HG02852 (cell line): Measurements from ENCODE around the gene MEF2C.
A peak's percentile ranks its signal among the peaks of the same experiment; 100 is the strongest.

Experiments used
- ATAC-seq: cut with Tn5 transposase; IDR thresholded peaks from one replicate; pipeline ENCODE4 v1.9.1; 2021; ENCODE audit warnings: mild to moderate bottlenecking, moderate library complexity; ENCODE audit not compliant: unreplicated experiment

Gene MEF2C

DNA sequence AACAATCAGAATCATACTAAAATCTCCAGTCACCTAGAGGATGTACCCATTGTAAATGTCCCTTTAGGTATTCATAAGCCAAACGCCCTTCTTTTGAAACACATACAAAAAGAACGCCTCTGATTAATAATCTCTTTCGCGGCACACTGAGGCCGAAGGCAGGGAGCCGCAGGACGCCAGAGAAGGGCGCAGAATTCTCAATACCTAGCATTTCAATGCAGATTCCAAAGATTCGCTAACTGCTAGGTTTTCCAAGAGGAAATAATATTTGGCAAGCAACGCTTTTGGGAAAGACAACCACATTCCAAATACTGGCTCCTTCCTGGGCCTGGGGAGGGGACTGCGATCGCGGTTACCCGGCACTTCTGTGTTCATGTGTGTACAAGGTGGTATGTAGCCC, 203.3 kb downstream of the MEF2C start:
- no peak for ATAC-seq

DNA sequence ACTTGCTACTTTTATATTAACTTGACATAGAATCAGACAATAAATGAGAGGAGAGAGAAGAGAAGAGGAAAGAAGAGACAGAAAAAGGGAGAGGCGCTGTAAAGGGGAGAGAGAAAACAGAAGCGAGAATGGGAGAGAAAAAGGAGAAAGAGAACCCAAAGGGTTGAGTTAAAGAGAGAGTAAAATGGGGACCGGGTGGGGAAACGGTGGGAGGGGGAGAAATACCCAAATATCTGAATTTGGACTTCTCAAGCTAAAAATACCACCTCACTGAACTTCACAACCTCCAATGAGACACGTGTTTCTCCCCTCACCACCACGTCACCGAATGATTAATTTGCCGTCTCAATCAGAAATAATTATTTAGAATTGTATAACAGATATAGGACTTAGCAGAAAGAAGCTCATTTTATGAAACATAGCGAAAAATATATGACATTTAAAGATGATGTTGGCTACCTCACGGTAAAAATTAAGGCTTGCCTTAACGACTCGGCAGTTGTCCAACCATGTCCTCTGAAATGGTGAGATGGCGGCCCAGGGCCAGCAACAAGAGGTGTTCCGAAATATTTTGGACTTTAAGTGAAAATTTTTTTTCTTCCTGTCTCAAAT, 204.1 kb downstream of the MEF2C start:
- ATAC-seq, result no peak

DNA sequence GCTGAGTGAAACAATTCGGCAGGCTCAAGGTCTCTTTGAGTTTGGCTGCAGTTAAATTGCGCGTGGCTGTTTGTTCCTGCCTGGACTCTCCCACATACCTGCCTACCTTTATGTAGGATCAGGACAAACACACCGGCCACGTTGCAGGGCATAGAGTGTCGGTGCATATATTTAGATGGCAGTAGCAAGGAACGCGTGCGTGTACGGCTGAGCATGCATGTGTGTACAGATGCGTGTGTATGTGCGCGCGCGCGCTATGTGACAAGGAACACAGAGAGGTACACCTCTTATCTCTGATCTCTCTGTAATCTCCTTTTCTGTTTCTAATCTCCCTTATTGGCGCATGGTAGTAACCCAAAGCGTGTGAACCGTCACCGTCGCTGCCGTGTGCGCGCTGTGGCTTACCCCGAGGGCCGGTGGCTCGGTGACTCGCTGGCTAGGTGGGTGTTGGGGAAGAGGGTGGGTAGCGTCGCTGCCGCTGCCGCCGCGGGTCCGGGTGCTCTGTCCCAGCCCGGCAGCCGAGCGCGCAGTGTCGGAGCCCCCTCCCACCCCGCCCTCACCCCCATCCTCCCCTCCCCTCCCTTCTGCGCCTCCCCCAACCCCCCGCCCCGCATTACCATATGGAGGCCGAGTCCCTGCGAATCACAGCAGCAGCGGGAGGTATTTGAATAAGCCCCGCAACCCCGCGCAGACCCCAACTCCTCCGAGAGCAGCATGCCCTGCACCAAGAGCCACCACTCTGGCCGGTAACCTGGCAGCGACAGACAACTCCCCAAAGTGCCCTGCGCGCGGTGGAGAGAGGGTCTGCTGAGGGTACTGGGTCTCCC, 204.8 kb downstream of the MEF2C start:
- ATAC-seq, result no peak

DNA sequence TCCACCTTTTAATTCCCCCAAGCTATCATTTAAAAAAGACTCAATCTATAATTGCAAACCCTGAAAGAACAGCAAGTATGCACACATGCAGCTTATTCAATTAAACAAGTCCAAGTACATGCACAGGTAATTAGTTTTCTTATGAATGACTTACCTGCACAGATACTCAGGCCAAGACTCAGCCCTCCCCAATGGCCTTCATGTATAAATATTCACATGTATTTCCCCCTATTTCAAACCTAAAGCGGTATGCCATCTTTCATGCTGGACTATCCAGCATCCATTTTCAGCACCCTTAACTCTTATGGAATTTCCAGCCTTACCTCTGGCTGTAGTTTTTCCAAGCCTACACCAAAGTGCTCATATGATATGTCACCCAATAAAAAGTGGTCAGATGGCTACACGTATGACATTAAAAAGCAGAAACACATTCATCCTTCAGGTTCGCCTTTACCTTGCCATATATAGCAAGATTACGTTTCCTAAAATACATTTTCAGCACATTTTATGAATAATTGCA, 205.5 kb downstream of the MEF2C start:
- ATAC-seq, result no peak

DNA sequence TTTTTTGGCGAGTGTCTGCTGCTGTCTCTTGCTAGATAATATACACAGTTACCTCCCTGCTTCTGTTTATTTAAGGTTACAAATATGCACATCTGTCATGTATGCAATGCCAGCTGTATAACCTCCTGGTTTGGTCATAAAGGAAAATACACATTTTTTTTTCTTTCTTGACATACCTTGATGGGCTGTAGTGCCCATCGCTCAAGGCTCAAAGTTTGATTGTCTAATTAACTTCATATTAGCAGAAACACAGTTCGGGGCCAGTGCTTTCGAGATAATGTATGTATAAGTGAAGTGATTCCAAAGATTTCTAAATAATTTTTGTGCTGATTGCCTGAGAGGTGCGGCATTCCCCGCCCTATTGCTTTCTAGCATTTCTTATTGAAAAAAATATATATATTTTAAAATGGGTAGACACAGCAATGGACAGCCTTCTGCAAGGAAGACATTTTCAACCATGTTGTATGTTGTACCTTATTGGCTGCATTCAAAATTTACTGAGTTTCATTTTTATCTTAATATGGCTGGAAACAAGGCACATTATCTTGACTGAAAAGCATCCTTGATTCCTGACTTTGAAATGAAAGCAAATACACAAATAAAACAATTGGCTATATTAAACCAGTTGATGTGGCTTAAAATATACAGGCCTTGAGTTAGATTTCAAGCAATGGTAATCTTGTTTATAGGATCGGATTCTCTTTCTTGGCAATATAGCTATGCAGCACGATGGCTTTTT, 206.2 kb downstream of the MEF2C start:
- ATAC-seq, result no peak

DNA sequence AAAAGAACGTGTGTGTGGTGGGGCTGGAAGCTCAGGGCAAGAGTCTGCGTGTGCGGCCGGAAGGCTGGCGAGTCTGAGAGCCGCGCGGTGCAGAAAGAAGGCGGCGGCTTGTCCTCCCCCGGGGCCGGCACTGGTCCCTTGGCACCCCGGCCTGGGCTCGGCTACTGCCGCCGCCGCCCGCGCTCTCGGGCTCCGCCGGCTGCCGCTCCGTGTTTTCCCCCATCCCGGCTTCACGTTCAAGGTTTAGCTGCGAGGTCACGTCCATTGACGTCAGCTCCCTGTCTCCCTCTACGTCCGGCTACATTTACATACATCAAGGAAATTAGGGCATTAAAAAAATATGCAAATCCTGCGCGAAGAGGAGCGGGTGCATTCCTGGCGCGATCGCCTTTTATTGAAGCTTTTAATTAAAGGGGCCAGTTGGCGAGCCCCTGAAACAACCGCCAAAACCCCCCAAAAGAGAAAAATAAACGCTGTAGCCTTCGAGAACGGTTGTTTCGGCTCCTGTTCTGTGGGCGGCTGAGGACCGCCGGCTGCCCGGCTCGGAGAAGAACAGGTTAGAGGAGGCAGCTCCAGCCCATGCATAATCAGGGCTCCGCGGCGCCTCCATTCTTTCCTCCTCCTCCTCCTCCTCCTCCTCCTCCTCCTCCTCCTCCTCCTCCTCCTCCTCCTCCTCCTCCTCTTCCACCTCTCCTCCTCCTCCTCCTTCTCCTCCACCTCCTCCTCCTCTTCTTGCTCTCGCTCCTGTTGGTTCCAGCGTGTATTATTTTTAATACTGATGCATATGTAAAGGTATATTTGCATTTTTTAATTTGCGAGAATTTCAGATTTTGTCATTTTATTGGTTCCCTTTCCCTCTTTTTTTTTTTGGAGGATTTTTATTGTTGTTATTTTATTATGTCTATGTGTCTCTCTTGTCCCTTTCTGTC, 207.0 kb downstream of the MEF2C start:
- peak; percentile 37 for ATAC-seq

DNA sequence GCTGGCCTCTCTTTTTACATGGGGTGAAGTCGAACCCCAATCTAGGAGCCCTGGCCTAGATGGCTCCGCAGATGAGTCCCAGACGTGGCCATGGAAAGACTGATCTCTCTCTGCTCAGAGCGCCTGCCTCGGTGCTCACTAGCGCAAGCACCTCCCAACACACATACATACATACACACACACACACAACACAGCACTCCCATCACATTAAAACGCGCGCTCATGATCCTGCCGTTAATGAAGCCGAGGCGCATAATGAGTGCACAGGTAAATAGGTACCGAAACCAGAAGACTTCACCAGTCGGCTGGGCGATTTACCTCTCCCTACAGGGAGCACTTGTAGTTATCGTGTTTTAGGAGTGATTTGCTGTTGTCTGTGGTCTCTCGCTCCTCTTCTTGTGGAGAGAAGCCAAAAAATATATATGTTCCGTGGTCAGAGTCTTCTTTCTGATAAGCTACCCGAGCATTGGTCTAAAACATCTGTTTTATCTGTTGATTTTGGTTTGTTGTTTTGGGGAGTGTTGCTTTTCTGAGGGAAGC, 207.7 kb downstream of the MEF2C start:
- ATAC-seq, result peak; percentile 23

DNA sequence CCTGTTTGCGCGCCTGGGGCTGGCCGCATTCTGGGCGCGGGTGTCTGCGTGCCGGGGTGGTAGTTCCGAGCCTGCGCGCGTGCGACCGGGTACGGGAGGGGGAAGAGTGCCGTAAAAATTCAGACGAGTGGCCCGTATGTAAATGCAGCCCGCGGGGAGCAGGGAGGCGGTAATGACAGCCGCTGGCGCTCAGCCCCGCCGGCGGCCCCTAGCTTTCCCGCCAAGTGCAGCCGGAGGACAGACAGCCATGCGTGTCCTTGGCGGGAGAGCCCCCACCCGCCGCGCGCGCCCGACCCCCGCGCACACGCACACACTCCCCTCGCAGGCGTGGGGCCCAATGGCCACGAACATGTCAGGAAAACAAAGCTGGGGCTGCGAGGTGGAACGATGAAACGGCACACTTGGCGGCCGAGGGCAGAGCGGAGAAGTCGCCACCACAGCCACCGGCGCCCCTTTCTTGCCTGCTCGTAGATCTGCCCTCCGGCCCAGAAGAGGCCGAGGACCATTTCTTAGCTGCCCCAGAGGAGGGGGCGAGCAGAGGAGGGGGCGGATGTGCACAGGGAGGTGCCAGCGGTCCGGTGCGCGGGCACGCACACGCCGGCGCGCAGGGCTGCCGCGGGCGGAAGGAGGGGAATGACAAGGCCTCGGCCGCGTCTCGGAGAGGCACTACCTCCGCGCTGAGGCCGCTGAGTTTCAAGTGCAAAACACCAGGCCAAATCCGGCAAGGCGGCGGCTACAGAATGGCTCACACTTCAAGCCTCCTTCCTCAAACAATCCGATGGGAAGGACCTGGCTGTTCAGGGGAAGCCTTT, 208.4 kb downstream of the MEF2C start:
- ATAC-seq, result peak; percentile 73

DNA sequence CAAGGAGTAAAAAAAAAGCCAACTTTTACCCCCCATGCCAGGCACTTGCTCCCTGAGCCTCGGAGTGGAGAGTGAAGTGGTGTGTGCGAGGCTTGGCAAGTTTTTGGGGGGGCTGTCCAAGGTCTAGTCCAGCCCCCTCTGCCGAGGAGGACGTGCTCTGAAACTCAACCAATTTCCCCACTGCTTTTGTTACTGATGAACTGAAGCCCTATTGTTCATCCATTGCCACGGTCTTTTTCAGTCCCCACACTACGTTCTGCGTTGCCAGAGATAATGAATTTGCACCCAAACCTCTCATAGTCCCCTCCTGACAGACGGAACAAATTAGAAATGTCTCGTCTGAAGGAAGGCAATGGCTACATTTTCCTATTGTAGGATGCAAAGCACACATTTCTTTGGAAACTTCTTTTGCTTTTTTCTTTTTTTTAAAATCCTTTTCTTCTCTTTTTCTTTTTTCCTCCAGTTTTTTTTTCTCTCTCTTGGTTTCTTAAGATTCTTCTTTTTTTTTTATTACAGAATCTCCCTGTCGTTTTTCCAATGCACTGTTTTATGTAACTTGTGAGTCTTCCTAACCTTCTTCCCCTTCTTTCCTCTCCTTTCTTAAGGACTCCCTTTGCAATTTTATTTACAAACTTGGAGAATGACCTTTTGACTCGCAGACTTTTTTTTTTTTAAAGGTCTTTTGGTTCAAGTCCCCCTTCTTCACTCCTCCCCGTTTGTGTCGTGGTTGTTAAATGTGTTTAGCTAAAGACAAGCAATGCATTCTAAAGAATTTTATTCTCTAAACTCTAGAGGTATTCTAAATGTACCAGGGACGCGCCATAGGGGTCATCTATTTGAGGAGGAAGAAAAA, 209.5 kb downstream of the MEF2C start:
- ATAC-seq, result no peak

DNA sequence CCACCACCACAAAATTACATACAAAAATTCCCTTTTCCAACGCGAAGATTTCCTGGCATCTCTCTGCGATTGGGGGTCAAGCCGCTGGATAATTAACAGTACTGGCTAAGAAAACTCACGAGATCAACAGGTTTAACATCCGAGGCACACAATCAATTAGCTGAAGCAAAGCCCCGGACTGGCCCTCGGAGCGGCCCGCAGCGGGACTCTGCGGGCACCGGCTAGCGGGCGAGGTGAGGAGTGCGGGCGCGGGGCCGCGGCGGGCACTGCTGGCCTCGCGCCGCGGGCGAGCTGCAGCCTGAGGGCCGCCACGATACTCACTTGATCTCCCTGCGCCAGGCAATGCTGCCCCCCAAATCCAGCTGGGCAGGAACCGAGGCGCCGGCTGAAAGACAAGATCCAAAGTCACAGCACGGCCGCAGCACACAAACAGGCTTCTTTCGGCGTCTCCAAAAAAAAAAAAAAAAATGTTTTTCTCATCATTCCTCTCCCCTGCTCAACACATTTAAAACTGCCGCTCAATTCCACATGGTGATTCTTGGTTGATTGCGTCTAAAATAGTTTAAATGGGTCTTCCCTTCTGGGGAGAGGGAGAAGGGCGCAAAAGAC, 210.2 kb downstream of the MEF2C start:
- ATAC-seq, result no peak

DNA sequence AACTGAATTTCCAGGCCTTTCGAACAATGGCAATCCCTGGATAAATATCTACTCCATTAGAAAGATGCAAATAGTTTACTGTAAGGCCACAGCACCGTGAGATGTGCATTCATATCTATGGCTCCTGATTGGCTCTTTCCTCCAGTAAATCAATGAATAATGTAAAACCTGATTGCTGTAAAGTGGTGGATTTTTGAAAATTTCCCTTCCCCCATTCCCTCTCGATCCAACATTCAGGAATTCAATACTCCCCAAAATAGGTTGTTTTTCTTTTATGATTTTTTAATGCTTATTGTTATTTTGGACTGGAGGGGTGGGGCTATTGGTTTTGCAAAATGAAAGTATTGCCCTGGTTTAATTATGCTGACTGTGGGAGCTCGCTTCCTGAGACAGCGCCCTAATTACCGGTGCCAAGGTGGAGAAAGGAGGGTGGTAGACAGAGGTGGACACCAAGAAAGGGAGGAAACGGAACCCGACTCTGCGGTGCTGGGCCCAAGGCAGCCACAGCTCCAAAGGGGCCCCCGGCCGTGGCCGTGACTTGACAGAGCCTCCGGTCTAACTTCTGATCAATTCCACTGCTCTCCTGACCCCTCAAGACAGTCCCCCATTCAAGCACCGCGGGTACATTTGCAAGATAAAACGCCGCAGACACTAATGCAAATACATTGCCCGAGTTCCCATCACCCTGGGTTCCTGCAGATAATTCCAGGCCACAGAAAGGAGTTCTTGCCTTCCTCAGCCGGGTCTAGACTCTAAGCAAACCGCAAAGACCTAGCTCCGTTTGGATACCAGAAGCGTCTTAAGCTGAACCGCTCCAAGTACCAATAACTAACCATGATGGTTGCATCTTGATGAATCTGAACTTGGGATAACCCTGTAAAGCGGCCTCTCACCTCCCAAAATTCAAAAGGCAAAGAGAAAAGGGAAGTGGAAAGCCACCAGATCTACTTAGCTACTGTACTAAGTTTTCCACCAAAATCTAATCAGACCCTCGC, 211.2 kb downstream of the MEF2C start:
- no peak for ATAC-seq

DNA sequence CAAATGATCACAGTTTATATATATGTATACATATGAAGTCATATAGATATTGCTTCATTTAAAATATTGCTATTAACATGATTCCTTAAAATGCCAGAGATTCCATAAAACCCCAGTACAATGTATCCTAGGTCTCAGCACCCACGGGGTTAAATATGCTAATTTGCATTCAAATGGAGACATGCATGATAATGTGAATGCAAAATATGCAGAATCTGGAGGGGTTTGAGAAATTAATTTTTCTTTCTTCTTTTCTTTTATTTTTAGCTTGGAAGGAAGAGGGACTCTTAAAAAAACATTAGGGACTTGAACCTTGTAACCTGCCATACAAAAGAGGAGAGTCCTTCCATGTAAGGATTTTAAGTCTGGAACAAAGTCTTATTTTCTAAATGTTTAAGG, 211.9 kb downstream of the MEF2C start:
- ATAC-seq, result no peak

DNA sequence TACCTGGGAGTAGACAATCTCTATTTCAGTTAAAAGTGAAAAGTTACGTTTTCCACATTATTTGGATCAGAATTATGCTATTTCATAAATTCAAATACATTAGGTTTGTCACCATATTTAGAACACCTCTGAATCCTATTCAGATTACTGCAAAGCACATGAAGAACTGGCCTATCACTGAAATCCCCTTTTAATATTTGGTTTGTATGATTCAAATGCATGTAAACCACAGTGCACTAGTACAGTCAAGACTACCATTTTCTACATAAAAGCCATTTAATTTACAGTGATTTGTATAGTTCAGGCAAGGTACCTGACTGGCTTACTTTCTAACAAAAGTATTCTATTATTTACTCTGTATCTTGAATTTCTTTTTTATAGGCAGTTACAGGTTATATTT, 212.5 kb downstream of the MEF2C start:
- no peak for ATAC-seq

DNA sequence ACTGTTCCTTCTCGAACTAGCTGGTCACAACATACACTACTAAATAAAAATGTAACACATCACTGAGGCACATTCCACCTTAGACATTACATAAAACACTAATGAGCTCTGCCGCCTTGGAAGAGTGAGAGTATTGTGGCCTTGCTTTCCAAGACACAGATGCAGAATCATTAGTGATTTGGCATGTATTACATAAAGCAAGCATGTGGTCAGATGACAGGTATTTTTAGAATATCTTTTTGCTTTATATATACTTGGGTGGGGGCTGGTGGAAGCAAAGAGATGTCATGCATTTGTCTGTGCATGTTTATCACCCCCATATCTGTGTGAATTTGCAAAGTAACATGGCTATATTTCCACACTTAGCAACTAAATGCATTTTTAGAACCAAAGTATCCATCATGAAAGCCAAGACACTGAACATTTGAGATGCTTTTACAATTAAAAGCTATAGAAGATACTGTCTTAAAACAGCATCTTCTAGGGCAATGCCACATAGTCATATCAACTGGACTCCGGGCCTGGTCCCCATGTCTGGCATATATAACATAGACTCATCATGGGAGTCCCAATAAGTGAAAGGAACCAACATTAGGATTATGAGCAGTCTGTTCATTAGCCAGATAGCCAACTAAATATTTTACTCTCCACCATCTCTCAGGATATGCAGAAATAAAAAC, 213.5 kb downstream of the MEF2C start:
- no peak for ATAC-seq

DNA sequence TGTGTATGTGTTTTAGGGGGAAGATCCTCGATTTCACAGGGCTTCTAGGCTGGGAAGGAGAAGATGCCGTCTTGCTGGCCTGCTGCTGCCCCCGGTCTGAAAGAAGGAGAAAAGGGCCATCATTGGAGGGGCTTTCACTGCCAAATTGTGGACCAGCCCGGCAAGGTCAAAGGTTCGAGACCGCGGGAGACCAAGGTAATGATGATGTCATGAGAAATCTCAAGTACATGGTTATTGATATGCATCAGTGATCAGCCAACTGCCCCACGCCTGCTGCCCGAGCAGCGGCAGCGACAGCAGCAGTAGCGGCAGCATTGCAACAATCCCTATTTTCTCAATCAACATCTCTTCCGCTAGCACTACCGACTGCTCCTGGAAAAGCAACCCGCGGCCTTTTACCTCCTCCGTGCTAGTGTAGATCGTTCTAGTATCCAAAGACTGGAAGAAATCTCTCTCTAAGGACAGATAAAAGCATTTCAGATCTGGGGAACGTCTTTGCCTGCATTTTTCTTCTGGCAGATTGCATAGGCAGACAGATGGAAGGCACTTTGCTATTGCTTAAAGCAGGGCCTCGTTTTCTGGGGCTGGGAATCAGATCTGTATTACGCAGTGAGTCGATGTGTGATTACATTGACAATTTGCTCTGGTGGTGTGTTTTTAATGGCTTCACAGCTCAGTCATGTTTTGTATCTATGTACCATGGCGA, 215.3 kb downstream of the MEF2C start:
- peak; percentile 25 for ATAC-seq
